ENCODE measurements around the gene CPM.

DNA sequence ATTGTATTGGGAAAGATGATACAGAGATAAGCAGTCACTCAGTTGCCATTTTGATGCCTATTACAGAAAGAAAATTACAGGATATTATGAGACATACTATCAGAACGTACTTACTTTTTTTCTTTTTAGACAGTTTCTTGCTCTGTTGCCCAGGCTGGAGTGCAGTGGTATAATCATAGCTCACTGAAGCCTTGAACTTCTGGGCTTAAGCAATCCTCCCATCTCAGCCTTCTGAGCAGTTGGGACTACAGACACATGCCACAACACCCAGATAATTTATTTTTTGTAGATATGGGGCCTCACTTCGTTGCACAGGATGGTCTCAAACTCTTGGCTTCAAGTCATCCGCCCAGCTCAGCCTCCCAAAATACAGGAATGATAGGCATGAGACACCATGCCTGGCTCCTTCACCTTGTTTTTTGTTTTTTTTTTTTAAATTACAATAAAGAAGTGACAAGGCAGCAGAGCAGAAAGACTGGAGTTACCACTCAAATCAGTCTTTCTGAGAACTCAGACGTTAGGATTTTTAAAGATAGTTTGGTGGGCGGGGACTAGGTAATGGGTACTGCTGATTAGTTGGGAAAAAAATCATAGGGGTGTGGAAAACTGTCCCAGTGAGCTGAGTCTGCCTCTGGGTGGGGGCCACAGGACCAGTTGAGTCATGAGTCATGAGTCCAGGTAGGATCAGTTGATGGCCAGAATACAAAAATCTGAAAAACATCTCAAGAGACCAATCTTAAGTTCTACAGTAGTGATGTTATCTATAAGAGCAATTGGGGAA lies 11.5 kb upstream of the CPM start:
- no peak for TF ChIP-seq POLR2AphosphoS5 (IDR thresholded peaks at IDR 0.05; ENCODE audit: low read depth, low read length)
- TF ChIP-seq POLR2A (IDR thresholded peaks at IDR 0.05; ENCODE audit: low read depth, low read length): no peak

All from GM12892 (cell line).